Measurements from ENCODE around the gene FNIP1. TPM values are rescaled to one million over a fixed set of nuclear protein-coding genes. Genes with fewer than 3 reads are reported as not detected.
"Not testable (repeated sequence)": the region's sequence is repeated elsewhere in the genome, so short reads cannot be mapped to it uniquely, and the experiment has no call there.

Gene FNIP1
- total RNA-seq, 1 donor from 2014 or later: 39.4 TPM

DNA sequence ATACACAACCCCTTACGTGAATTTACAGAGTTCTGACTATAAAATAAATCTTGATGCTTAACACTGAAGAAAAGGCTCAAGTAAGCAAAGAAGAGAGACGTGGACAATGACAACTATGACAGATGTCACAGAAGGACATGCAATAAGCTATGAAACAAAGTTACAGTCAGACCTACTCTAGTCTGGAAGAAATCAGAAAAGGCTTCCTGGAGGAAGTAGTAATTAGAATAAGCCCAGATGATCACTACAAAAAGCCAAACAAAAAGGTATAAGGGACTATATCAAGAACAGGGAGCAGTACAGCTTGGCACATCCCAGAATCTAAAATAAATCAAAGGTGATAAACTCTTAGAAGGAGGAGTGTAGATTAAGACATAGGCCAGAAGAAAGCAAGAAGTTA lies 6.3 kb downstream of the FNIP1 start:
- DNase-seq (ENCODE audit: low spot score) (no peak), ATAC-seq (no peak)
- intact Hi-C loops (cut with DNase I): no loop called here

GRCh38 chr5:131789765-131790164 lies 7.1 kb downstream of the FNIP1 start:
- DNase-seq (ENCODE audit: low spot score) (no peak), ATAC-seq (no peak)
- intact Hi-C loops (cut with DNase I): no loop called here

DNA sequence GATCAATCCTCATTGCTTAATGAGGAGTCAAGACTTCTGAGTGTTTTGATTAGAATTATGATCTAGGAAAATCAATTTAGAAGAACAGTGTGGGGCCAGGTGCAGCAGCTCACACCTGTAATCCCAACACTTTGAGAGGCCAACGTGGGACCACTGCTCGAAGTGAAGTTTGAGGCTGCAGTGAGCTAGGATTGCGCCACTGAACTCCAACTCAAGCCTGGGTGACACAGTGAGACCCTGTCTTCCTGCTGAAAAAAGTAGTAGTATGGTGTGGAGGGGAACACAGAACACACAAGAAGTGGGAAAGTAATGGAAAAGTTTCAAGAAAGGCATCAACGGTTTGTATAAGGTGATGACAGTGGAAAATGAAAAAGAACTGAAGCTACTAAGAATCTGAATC lies 9.1 kb downstream of the FNIP1 start:
- intact Hi-C loops (cut with DNase I): no loop called here
- DNase-seq (ENCODE audit: low spot score) (no peak), ATAC-seq (no peak)

- ATAC-seq (no peak), DNase-seq (ENCODE audit: low spot score) (no peak)
- intact Hi-C loops (cut with DNase I): no loop called here
These were observed 9.7 kb downstream of the FNIP1 start for GRCh38 chr5:131786900-131787692.

GRCh38 chr5:131786036-131786435 lies 10.8 kb downstream of the FNIP1 start:
- ATAC-seq (no peak), DNase-seq (ENCODE audit: low spot score) (no peak)
- intact Hi-C loops (cut with DNase I): no loop called here

- DNase-seq (ENCODE audit: low spot score): no peak
- intact Hi-C loops (cut with DNase I): no loop called here
- ATAC-seq: no peak
These were observed 12.9 kb downstream of the FNIP1 start for GRCh38 chr5:131783874-131784273.

DNA sequence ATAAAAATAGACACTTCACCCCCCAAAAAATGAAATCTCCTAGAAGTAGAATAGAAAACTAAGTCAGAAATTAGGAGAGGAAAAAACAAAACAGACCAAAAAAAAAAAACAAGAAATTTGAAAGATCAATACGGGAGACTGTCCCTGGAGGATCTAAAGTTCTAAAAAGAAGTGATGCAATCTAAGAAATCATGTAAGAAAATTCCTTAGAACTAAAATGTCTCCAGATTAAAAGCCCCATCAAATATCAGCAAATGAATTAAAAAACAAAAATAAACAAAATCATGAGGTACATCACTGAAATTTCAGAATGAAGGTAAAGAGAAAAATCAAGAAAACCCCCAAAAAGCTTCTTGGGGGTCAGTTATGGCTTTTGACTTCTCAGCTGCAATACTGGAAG lies 13.5 kb downstream of the FNIP1 start:
- no peak for DNase-seq (ENCODE audit: low spot score)
- intact Hi-C loops (cut with DNase I): no loop called here
- no peak for ATAC-seq

DNA sequence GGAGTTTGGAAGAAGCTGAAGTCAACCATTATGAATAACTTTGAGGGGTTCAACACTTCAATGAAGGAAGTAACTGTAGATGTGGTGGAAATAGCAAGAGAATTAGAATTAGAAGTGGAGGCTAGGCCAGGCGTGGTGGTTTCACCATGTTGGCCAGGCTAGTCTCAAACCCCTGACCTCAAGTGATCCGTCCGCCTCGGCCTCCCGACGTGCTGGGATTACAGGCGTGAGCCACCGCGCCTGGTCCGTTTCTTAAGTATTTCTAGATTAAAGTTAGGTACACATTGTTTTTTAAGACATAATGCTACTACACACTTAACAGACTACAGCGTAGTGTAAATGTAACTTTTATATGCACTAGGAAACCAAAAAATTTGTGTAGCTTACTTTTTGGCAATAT lies 14.1 kb downstream of the FNIP1 start:
- intact Hi-C loops (cut with DNase I): no loop called here
- DNase-seq (ENCODE audit: low spot score) (no peak), ATAC-seq (no peak)

DNA sequence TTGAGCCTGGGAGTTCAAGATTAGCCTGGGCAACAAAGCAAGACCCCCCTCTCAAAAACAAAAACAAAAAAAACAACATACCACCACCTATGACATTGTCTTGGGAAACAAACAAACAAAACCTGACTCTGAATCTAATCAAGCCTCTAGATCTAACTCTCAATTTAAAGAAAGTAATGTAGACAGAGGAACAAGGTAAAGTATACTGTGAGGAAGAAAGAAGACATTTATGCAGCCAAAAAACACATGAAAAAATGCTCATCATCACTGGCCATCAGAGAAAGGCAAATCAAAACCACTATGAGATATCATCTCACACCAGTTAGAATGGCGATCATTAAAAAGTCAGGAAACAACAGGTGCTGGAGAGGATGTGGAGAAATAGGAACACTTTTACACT lies 18.7 kb downstream of the FNIP1 start:
- DNase-seq (ENCODE audit: low spot score); ATAC-seq; intact Hi-C loops (cut with DNase I): not testable (repeated sequence)

DNA sequence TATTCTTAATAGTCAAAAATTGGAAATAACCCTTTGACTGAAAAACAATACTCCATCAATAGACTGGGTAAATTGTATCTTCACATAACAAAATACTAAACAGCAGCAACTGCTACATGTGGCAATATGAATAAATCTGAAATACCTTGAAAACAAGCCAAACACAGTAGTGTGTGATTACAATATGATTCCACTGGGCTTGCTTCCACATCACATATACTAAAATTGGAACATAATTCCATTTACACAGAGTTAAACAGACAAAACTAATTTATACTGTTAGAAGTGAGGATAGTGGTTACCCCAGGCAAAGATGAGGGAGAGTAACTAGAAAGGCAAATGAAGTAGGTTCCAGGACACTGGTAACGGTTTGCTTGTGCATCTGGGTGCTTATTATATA lies 20.4 kb downstream of the FNIP1 start:
- ATAC-seq: no peak
- intact Hi-C loops (cut with DNase I): no loop called here
- no peak for DNase-seq (ENCODE audit: low spot score)

DNA sequence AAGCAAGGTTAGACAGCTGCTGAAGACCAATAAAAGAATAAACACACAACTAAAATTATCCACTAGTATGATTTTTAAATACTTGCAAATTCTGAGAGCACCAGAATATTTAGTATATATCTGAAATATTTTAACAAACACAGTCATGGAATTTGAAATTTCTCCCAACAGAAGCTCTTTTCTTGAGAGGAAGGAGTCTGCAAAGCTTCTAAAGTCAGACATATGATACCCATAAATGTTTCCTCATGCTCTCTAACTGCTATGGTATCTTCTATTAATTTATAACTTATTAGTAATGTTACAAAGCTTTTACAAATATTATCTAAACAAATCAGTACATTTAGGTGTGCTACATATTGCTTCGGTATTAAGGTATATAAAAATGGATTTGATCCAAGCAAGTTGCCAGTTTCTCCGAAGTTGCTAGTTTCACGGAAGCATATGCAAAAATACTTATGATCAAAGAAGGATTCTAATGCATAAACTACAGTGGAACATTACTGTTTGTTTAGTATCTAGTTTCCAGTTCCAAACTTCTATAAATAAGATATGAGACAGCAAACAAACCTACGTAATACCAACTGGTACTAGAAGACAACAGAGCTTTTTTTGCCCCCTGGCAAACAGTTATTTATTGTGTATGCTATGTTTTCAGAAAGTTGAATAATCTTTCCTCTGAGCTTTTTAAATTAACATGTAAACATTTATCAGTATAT lies 22.0 kb downstream of the FNIP1 start:
- ATAC-seq (no peak), DNase-seq (ENCODE audit: low spot score) (no peak)
- intact Hi-C loops (cut with DNase I): no loop called here

DNA sequence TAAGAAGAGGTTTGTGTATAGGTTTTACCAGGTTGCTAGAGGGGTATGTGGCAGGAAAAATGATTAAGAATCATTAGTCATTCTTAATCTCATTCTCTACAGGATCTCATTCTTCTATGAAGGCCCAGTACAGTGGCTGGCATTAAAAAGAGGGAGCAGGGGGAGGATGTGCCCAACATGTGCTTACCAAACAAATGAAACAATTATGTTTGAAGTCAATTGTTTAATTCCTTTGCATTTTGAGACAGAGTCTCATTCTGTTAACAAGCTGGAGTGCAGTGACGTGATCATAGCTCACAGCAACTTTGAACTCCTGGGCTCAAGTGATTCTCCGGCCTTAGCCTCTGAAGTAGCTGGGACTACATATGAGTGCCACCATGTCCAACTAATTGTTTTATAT lies 23.0 kb downstream of the FNIP1 start:
- intact Hi-C loops (cut with DNase I): no loop called here
- no peak for ATAC-seq
- no peak for DNase-seq (ENCODE audit: low spot score)

- DNase-seq (ENCODE audit: low spot score): no peak
- intact Hi-C loops (cut with DNase I): no loop called here
- no peak for ATAC-seq
These were observed 25.1 kb downstream of the FNIP1 start for GRCh38 chr5:131771692-131772091.

GRCh38 chr5:131769961-131770360 lies 26.9 kb downstream of the FNIP1 start:
- DNase-seq (ENCODE audit: low spot score): no peak
- intact Hi-C loops (cut with DNase I): no loop called here
- ATAC-seq: no peak

DNA sequence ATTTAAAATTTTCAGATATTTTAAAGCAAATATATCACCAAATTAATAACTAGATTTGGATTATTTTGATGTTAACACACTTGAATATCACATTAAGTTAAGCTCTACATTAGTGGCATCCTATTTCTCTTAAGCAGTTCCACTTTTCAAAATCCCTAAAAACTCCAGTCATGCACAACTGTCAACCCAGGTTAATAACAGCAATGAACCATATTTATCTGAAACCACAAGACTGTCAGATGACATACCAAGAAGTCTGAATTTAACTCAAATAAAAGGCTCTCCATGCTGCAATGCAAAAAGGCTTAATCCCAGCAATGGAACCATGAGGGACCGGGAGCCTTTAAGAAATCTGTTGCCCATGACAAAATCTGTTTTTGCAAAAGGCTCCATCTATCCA lies 27.5 kb downstream of the FNIP1 start:
- ATAC-seq: no peak
- intact Hi-C loops (cut with DNase I): no loop called here
- no peak for DNase-seq (ENCODE audit: low spot score)

DNA sequence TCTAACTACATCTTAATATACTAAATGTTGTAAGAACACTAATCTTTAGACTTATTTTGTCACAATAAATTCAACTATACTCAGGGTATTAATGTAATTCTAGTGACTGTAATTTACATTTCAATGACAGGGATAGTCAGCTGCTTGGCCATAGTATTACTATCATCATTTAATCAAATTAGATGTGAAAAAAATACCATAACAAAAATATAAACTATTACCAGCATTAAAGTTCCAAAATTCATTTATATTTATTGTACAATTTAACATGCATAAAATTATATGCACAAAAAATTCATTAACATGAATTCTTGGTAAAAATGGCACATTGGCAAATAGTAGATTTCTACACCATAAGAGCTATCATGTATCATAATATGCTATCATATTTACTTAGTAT lies 28.9 kb downstream of the FNIP1 start:
- intact Hi-C loops (cut with DNase I): no loop called here

DNA sequence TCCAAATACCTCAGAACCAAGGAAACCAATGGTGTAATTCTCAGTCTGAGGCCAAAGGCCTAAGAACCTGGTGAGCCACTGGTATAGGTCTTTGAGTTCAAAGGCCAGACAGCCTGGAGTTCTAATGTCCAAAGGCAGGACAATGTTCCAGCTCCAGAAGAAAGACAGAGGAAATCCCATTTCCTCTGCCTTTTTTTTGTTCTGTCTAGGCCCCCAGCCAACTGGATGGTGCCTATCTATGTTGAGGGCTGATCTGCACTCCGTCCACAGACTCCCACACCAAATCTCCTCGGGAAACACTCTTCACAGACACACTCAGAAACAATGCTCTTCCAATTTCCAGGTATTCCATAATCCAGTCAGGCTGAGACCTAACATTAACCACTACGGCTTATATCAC lies 30.1 kb downstream of the FNIP1 start:
- no peak for ATAC-seq
- no peak for DNase-seq (ENCODE audit: low spot score)
- intact Hi-C loops (cut with DNase I): no loop called here

More for the DNA sequence above, 28.9 kb downstream of the FNIP1 start:
- DNase-seq (ENCODE audit: low spot score) (no peak), ATAC-seq (no peak)

GRCh38 chr5:131765261-131765660 lies 31.6 kb downstream of the FNIP1 start:
- intact Hi-C loops (cut with DNase I): no loop called here
- ATAC-seq (no peak), DNase-seq (ENCODE audit: low spot score) (no peak)

GRCh38 chr5:131763968-131764367 lies 32.8 kb downstream of the FNIP1 start:
- ATAC-seq (no peak), DNase-seq (ENCODE audit: low spot score) (no peak)
- intact Hi-C loops (cut with DNase I): no loop called here

GRCh38 chr5:131760793-131761192 lies 36.0 kb downstream of the FNIP1 start:
- no peak for ATAC-seq
- intact Hi-C loops (cut with DNase I): no loop called here
- no peak for DNase-seq (ENCODE audit: low spot score)

GRCh38 chr5:131759704-131760103 lies 37.1 kb downstream of the FNIP1 start:
- DNase-seq (ENCODE audit: low spot score) (no peak), ATAC-seq (no peak)
- intact Hi-C loops (cut with DNase I): no loop called here

Data from sciatic nerve (tissue), 2 donors.